22Rv1 (cell line): Measurements from ENCODE around the gene ITPK1.

Experiments used
- CTCF ChIP-seq: fragments of 450-650 bp; IDR thresholded peaks from 2 replicates; pipeline ENCODE4 v1.5.1; 2017; ENCODE audit warnings: mild to moderate bottlenecking
- ZFX ChIP-seq: fragments of 450-650 bp; IDR thresholded peaks from 2 replicates; pipeline ENCODE4 v1.6.1; 2017; ENCODE audit warnings: antibody characterized with exemption, borderline replicate concordance

GRCh38 chr14:93084402-93084801, 31.3 kb downstream of the ITPK1 start:
- TF ChIP-seq CTCF (no peak), ZFX (no peak)
